GM12874 (cell line): ENCODE data around the gene MAPK12.

Experiments
- TF ChIP-seq, protein P1 (sequence below): IDR thresholded peaks from 2 replicates; pipeline ENCODE4 v1.5.1; 2011; ENCODE audit warnings: low read depth, mild to moderate bottlenecking, control low read depth, low read length, moderate library complexity; ENCODE audit not compliant: insufficient read depth

Gene MAPK12

DNA sequence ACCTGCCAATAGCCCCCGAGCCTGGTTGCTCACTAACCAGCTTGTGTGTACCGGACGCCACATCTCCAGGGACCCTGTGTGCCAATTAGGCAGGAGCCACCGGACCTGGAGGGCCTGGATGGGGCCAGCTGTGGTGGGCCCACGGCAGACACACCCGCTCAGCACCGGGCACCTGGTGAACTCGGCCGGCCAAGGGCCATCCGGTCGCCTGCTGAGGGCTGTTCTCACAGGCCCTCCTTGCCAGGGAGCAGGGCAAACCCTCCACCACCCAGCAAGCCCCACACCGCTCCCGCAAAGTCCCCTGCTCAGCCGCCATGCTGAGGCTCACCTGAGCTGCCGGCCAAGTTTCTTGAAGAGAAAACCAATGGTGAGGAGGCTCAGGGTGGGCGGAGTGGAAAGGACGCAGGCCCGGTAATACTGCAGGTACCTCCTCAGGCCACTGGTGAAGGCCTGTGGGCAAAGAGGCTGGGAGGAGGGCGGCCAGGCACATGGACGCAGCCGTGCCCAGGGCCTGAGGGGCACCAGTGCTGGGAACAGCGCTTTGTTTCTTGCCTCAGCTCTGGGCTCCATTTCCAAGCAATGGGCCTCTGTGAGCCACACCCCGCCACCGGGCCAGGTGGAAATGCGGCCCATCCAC is 33.8 kb downstream of the MAPK12 start:
- TF ChIP-seq, protein P1, sequence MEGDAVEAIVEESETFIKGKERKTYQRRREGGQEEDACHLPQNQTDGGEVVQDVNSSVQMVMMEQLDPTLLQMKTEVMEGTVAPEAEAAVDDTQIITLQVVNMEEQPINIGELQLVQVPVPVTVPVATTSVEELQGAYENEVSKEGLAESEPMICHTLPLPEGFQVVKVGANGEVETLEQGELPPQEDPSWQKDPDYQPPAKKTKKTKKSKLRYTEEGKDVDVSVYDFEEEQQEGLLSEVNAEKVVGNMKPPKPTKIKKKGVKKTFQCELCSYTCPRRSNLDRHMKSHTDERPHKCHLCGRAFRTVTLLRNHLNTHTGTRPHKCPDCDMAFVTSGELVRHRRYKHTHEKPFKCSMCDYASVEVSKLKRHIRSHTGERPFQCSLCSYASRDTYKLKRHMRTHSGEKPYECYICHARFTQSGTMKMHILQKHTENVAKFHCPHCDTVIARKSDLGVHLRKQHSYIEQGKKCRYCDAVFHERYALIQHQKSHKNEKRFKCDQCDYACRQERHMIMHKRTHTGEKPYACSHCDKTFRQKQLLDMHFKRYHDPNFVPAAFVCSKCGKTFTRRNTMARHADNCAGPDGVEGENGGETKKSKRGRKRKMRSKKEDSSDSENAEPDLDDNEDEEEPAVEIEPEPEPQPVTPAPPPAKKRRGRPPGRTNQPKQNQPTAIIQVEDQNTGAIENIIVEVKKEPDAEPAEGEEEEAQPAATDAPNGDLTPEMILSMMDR: no peak

DNA sequence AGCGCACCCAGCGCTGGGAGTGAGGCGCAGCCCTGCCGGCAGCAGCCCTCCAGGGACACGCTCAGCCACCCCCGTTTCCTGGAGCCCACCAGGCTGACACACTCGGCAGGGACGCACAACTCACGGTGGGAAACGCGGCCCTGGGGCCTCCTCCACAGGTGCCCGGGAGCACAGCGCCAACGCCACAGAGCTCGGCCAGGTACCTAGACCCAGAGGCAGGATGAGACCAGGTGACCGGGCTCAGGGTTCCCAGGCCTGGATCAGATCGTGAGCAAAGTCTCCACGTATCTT is 34.7 kb downstream of the MAPK12 start:
- TF ChIP-seq, protein P1: no peak

DNA sequence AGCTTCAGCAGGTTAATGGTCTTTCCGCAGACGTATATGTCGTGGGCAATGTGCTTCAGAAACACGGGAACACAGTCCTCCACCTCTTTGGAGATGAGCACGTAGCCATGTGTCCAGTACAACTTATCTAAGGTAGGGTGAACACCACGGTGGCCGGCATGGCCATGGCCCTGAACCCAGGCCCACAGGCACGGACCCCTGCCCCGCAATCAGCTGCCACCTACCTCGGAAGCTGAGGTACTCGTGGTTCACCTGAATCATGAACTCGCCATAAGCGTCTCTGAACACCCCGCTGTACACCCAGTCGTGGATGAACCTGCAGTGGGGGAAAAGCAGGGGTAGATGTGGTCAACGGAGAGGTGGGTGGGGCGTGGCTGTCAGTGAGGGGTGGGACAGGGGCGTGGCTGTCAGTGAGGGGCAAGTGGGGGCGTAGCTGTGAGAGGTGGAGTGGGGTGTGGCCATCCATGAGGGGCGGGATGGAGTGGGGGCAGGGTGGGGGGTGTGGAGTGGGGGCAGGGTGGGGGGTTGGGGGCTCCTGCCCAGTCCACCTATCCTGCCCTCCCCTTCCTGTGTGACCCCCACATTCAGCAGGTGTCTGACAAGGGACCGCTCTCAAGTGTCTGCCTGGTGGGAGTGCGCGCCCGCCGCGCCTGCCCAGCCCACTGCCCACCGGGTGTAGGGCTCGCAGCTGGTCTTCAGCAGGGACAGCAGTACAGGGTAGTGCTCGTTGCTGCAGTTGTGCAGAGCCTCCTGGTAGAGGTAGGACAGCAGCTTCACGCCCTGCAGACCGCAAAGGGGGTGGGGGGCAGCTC is 35.2 kb downstream of the MAPK12 start:
- TF ChIP-seq, protein P1: no peak

- TF ChIP-seq, protein P1: no peak
Measured at GRCh38 chr22:50225200-50225969, 36.1 kb downstream of the MAPK12 start.

GRCh38 chr22:50224071-50224470 is 37.4 kb downstream of the MAPK12 start:
- TF ChIP-seq, protein P1: no peak

DNA sequence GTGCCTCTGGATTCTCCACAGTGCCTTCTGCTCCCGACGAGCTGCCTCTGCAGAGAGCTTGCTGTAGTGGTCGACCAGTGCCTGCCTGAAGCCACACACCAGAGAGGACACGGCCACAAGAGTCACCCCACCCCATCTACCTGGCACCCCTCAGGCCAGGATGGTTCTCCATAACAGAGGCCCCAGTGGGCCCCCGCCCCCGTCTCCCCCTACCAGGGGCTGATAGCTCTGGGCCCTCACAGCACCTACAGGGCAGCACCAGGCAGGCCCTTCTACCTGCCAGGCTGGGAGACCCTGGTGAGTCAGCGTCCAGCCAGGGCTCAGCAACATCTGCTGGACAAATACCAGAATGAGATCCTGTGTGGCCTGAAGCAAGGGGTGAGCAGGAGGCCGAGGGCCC is 39.0 kb downstream of the MAPK12 start:
- TF ChIP-seq, protein P1: no peak
